HepG2 (cell line): Measurements from ENCODE around the gene CALD1. TPM values are rescaled to one million over a fixed set of nuclear protein-coding genes. Genes with fewer than 3 reads are reported as not detected.

Experiments used
- GATAD2A ChIP-seq: IDR thresholded peaks from 2 replicates; pipeline ENCODE4 v1.6.1; 2016
- IKZF1 ChIP-seq: fragments of 450-650 bp; IDR thresholded peaks from 2 replicates; pipeline ENCODE4 v1.7.1; 2016
- IRF2 ChIP-seq: IDR thresholded peaks from 2 replicates; pipeline ENCODE4 v1.6.1; 2018; ENCODE audit warnings: missing genetic modification reagents, missing compliant biosample characterization
- ISX ChIP-seq: sonication (generic); formaldehyde crosslinking; conservative IDR thresholded peaks from 2 replicates; pipeline ENCODE4 v1.5.0; 2020; ENCODE audit warnings: missing genetic modification reagents
- KDM2A ChIP-seq: sonication (generic); formaldehyde crosslinking; IDR thresholded peaks from 2 replicates; pipeline ENCODE4 v1.4.0; 2020; ENCODE audit warnings: low read depth, missing genetic modification reagents, borderline replicate concordance
- LBX2 ChIP-seq: sonication (generic); formaldehyde crosslinking; IDR thresholded peaks from 2 replicates; pipeline ENCODE4 v1.5.0; 2020; ENCODE audit warnings: missing genetic modification reagents, mild to moderate bottlenecking, borderline replicate concordance
- MLXIP ChIP-seq: sonication (generic); formaldehyde crosslinking; IDR thresholded peaks from 2 replicates; pipeline ENCODE4 v1.9.0; 2021; ENCODE audit warnings: missing genetic modification reagents, borderline replicate concordance
- MTERF4 ChIP-seq: sonication (generic); formaldehyde crosslinking; IDR thresholded peaks from 2 replicates; pipeline ENCODE4 v1.8.0; 2023; ENCODE audit warnings: mild to moderate bottlenecking, missing genetic modification reagents
- MXD4 ChIP-seq: IDR thresholded peaks from 2 replicates; pipeline ENCODE4 v1.6.1; 2016; ENCODE audit warnings: mild to moderate bottlenecking, missing biosample characterization, missing genetic modification reagents
- NFKBIZ ChIP-seq: IDR thresholded peaks from 2 replicates; pipeline ENCODE4 v1.6.1; 2018; ENCODE audit warnings: missing genetic modification reagents, missing compliant biosample characterization
- POLR2A ChIP-seq, 2 experiments: IDR thresholded peaks; 2 replicates each; pipeline ENCODE4 v1.6.1; 2011; ENCODE audit warnings: low read depth in 2 of 2, low read length in 2 of 2, mild to moderate bottlenecking in 1 of 2, moderate library complexity in 1 of 2; ENCODE audit not compliant: insufficient read depth in 1 of 2
- SCMH1 ChIP-seq: sonication (generic); formaldehyde crosslinking; IDR thresholded peaks from 2 replicates; pipeline ENCODE4 v1.9.0; 2021; ENCODE audit warnings: missing genetic modification reagents, mild to moderate bottlenecking, borderline replicate concordance
- TARDBP ChIP-seq: sonication (generic); formaldehyde crosslinking; IDR thresholded peaks from 2 replicates; pipeline ENCODE4 v1.8.0; 2022; ENCODE audit warnings: mild to moderate bottlenecking, missing genetic modification reagents
- THAP8 ChIP-seq: sonication (generic); formaldehyde crosslinking; IDR thresholded peaks from 2 replicates; pipeline ENCODE4 v1.5.1; 2020; ENCODE audit warnings: missing genetic modification reagents, mild to moderate bottlenecking, borderline replicate concordance
- TMF1 ChIP-seq: sonication (generic); formaldehyde crosslinking; IDR thresholded peaks from 2 replicates; pipeline ENCODE4 v1.8.1; 2022; ENCODE audit warnings: low read depth, missing genetic modification reagents
- ZBTB42 ChIP-seq: sonication (generic); formaldehyde crosslinking; IDR thresholded peaks from 2 replicates; pipeline ENCODE4 v1.5.0; 2020; ENCODE audit warnings: mild to moderate bottlenecking, missing genetic modification reagents
- ZIK1 ChIP-seq: sonication (generic); formaldehyde crosslinking; IDR thresholded peaks from 2 replicates; pipeline ENCODE4 v1.5.0; 2020; ENCODE audit warnings: mild to moderate bottlenecking, low read depth, missing genetic modification reagents, borderline replicate concordance
- ZNF318 ChIP-seq: sonication (generic); formaldehyde crosslinking; IDR thresholded peaks from 2 replicates; pipeline ENCODE4 v1.4.0; 2020; ENCODE audit warnings: mild to moderate bottlenecking, missing genetic modification reagents
- polyA plus RNA-seq, 8 experiments: library from polyadenylated mRNA; depleted of rRNA in 3 of 8; stranded (reverse) in 7 of 8; unstranded in 1 of 8; fragments of >200 nt; fragmentation: Illumina TruSeq in 4 of 8; extraction: Trizol in 4 of 8; gene quantifications; 2 replicates each; pipeline versions ENCODE4 v1.2.1 to v1.2.3, GENCODE V29; 2011 to 2016; ENCODE audit warnings: low read depth in 4 of 8, missing spikeins in 1 of 8, mixed read lengths in 1 of 8; ENCODE audit not compliant: insufficient read depth in 1 of 8
- total RNA-seq, 5 experiments: library from RNA; depleted of rRNA; stranded (reverse); fragments of >200 nt; fragmentation: Illumina TruSeq; extraction: Trizol; gene quantifications; 2 replicates each; pipeline ENCODE4 v1.2.3, GENCODE V29; 2016; ENCODE audit warnings: low read depth in 1 of 5

CALD1 gene
- total and polyA plus RNA-seq, 2 of the 13 experiments (the other 11 are each of a cell fraction or from before 2014, with no cell fraction given), result 53.0 to 112 TPM

- TF ChIP-seq ZNF318 (CRISPR knock-in tag) (no peak), MTERF4 (CRISPR knock-in tag) (0 out of 2 replicates have a peak, but pooled peaks have one; percentile 36), POLR2A (IDR thresholded peaks at IDR 0.05; ENCODE audit: insufficient read depth in 1 of 2, low read depth in 2 of 2, low read length in 2 of 2) (peak; percentile 74 to 85; a peak in 3 of 4 replicates), NFKBIZ (CRISPR knock-in tag) (peak; percentile 88; the same call in 1 of the 2 replicates), KDM2A (peak; percentile 74; the same call in 1 of the 2 replicates), GATAD2A (CRISPR knock-in tag) (peak; percentile 46), LBX2 (no peak), IKZF1 (no peak), THAP8 (no peak), MLXIP (CRISPR knock-in tag) (peak; percentile 42; the same call in 1 of the 2 replicates), TARDBP (CRISPR knock-in tag) (no peak), ZBTB42 (CRISPR knock-in tag) (no peak), TMF1 (CRISPR knock-in tag) (no peak), IRF2 (CRISPR knock-in tag) (peak; percentile 74; the same call in 1 of the 2 replicates), ZIK1 (CRISPR knock-in tag) (no peak), MXD4 (CRISPR knock-in tag) (0 out of 2 replicates have a peak, but pooled peaks have one; percentile 33), ISX (CRISPR knock-in tag) (no peak), SCMH1 (CRISPR knock-in tag) (no peak)
Measured at GRCh38 chr7:134891262-134891695, 111.8 kb downstream of the CALD1 start (continued).
